ENCODE results near the gene NME9.

NME9 gene

GRCh38 chr3:138328341-138328740, 1.3 kb downstream of the NME9 start (continued):
- TF ChIP-seq ZNF501 (tag by site-specific recombination; IDR thresholded peaks at IDR 0.05) (no peak), ZNF280C (tag by site-specific recombination; IDR thresholded peaks at IDR 0.05) (no peak), ZNF473 (tag by site-specific recombination; IDR thresholded peaks at IDR 0.05) (no peak), ZNF211 (tag by site-specific recombination; IDR thresholded peaks at IDR 0.05; ENCODE audit: low read depth) (no peak), GLIS2 (tag by site-specific recombination; IDR thresholded peaks at IDR 0.05) (no peak), ZNF645 (tag by site-specific recombination; IDR thresholded peaks at IDR 0.05) (no peak), ZNF624 (tag by site-specific recombination; IDR thresholded peaks at IDR 0.05) (no peak)

GRCh38 chr3:138327831-138328230, 1.8 kb downstream of the NME9 start:
- CTCF ChIA-PET: interaction anchor here (0.5 to 1.5 kb wide), 6 partner anchors 9 to 963 kb away, joined by 3 to 5 read pairs (median 3); no protein-coding TSS in a partner anchor
- Histone ChIP-seq H3K27ac (ENCODE audit: extremely low read depth, low read depth, low read length) (no peak overlapping the region), H3K4me3 (ENCODE audit: low read depth, low read length) (no peak overlapping the region), H3K36me3 (ENCODE audit: control insufficient read depth in 2 of 2, insufficient read depth in 1 of 2, low read length in 2 of 2) (no peaks in the 10 kb centered on the region), H3K9me3 (ENCODE audit: control insufficient read depth, insufficient read depth, low read depth, low read length) (no peaks in the 10 kb centered on the region), H3K4me1 (ENCODE audit: control insufficient read depth, insufficient read depth, low read length) (no peaks in the 10 kb centered on the region)
- TF ChIP-seq YY2 (tag by site-specific recombination; IDR thresholded peaks at IDR 0.05) (no peak), ZSCAN18 (tag by site-specific recombination; IDR thresholded peaks at IDR 0.05) (no peak), MZF1 (tag by site-specific recombination; IDR thresholded peaks at IDR 0.05; ENCODE audit: borderline replicate concordance) (no peak)
- POLR2A ChIA-PET: no interaction called here

GRCh38 chr3:138326866-138327595, 2.6 kb downstream of the NME9 start:
- H3K27ac ChIP-seq (ENCODE audit: extremely low read depth, low read depth, low read length): no peak overlapping the region
- H3K4me1 ChIP-seq (ENCODE audit: control insufficient read depth, insufficient read depth, low read length): no peaks in the 10 kb centered on the region
- ChIA-PET CTCF (interaction anchor here (0.5 to 1.2 kb wide), 4 partner anchors 63 to 152 kb away, joined by 3 to 4 read pairs (median 3); no protein-coding TSS in a partner anchor), POLR2A (no interaction called here)
- H3K9me3 ChIP-seq (ENCODE audit: control insufficient read depth, insufficient read depth, low read depth, low read length): no peaks in the 10 kb centered on the region
- TF ChIP-seq ZNF248 (tag by site-specific recombination; IDR thresholded peaks at IDR 0.05) (no peak), ZNF398 (tag by site-specific recombination; IDR thresholded peaks at IDR 0.05) (no peak), ZNF707 (tag by site-specific recombination; IDR thresholded peaks at IDR 0.05) (no peak), ZFP3 (tag by site-specific recombination; IDR thresholded peaks at IDR 0.05; ENCODE audit: low read depth) (no peak), ZNF37A (tag by site-specific recombination; IDR thresholded peaks at IDR 0.05) (no peak), ZNF266 (tag by site-specific recombination; IDR thresholded peaks at IDR 0.05; ENCODE audit: low read depth) (no peak), ZNF555 (tag by site-specific recombination; conservative IDR thresholded peaks at IDR 0.05) (no peak)
- H3K36me3 ChIP-seq (ENCODE audit: control insufficient read depth in 2 of 2, insufficient read depth in 1 of 2, low read length in 2 of 2): no peaks in the 10 kb centered on the region
- no peak overlapping the region for H3K4me3 ChIP-seq (ENCODE audit: low read depth, low read length)
